CD4-positive, alpha-beta T cell treated with Interleukin-10 for 1 hour (primary cell): ENCODE results near the gene FMO2.

Experiments used
- DNase-seq: peaks from one replicate; pipeline ENCODE4 v3.0.0-alpha.2; 2020

The FMO2 gene

DNA sequence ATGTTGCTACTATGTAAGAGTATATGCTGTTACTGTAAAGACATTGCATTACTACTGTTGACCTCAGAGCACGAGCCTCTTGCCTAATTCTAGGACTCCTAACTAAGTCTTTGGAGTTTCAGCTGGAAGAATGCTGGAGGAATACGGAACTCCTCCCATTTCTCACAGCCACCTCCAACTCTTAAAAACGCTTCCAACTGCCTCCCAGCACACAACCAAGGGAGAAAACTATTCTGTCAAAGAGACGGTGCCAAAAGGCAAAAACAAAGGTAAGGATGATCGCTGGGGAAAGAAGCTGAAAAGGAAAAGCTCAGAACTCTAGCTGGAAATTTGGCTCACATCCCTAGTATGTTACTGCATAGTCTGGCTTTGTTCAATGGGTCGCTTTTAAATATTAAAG lies at the start of gene FMO2:
Gene FMO2, plus strand, starts transcription at position 210 of the 400 bp plus-strand sequence. CDS start 414 bp downstream, outside the sequence.
- no peak for DNase-seq

GRCh38 chr1:171137580-171137979 lies 47.5 kb upstream of the FMO2 start:
- DNase-seq, result no peak

DNA sequence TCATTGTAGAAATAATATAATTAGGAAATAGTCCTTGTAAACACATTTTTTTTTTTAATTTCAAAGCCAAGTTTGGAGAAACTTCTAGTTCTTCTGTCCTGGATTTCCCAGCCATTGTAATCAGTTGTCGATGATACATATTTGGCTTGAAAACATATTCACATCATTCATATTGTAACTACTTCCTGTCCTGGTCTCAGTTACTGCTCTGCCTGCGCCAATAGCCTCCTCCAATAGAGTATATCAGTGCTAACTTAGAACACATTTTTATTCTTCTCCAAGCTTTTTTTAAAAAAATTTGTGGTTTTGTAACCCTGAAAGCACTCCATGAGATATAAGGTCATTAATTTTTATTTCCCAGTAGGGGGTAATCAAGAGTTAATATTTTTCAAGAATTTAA lies 46.1 kb upstream of the FMO2 start:
- DNase-seq, result no peak

DNA sequence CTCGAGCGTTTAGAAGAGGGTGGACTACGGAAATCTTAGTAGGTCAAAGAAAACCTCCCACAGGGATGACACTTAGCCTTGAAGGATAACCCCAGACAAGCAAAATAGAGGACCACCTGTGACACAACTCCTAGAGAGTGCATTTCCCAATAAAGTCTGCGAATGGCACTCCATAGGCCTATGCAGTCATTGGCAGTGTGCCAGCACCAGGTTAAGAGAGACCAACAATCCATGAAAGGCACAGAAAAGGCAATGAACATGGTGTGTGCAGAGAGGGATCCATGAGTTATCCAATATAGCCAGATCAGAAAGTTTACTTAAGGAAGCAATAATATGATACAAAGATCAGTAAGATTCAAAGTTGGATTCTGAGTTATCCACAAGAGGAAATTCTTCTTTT lies 45.2 kb upstream of the FMO2 start:
- DNase-seq, result no peak

DNA sequence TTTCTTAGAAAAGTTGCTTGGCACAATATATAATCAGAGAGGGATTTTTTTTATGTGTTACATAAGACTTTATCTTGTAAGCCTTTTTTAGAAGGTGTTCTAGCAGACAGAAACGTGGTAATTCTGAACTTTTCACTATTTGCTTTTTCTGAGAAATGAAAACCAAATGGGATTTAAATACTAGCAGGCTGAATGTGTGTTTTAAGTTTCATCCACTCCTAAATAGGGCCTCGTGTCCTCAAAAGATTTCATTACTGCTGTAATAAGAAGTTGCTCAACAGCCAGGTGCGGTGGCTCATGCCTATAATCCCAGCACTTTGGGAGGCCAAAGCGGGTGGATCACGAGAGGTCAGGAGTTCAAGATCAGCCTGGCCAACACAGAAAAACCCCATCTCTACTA lies 44.7 kb upstream of the FMO2 start:
- DNase-seq, result no peak

- no peak for DNase-seq
These were observed 44.0 kb upstream of the FMO2 start for GRCh38 chr1:171140956-171141687.

DNA sequence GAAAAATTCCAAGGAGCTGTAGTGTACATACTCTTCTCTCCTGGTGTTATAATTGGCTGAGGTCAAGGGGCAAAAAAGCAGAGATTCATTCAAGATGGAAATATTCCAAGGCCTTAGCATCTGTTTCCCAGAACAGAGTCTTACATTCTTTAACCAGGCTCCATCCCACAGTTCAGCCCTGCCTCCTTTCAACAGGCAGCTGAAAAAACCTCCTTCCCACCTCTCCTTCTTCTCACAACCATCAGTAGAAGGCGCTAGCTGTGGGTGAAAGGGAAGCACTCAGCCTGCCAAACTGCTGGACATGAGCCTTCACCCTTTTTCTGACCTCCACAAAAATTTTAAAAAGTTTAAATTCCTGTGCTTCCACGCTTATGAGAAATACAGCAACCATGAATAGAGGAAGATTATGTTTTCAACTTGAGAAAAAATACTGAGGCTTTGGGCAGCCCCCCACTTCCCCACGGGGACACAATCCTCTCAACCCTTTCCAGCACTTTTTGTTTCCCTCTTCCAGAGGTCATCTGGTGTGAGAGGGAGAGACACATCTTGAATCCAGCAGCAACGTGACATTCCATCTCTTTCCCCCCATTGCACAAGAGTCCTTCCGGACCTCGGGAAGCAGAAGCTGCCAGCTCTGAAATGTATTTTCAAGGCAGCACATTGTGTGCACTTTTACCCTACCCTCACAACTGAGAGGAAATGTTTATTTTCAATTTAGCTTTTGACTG lies 43.2 kb upstream of the FMO2 start:
- DNase-seq, result no peak

DNA sequence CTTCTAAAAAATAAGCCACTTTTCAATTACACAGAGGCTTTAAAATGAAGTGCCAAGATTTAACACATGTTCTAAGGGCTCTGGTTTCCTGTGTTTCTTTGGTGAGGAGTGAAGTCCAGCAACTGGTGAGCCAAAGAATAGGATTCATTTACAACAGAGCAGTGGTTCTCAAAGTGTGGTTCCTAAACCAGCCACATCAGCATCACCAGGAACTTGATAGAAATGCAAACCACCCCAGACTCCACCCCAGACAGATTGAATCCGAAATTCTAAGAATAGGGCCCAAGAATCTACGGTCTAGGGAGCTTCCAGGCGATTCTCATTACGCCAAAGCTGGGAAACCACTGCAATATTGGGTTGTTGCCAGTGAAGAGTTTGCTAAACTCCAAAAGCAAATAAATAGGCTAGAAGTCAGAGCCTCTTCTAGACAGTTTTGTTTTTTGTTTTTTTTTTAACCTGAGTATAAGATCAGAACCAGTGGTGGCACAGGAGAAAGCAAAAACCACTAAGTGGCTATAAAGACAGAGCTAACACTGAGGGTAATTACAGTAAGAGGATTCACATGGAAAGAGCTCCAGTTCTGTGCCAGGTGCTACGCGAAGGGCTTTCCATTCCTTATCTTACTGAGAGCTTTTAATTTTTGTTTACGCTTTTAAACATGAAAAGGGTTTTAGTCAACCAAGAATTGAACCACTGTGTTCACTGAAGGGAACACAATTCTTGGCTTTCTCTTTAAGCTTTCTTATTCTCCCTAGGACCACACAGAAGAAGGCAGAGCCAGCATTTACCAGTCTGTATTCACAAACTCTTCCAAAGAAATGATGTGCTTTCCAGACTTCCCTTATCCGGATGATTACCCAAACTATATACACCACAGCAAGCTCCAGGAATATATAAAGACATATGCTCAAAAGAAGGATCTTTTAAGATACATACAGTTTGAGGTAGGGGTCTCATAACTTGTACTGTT lies 42.4 kb upstream of the FMO2 start:
- no peak for DNase-seq

- DNase-seq, result no peak
These were observed 34.9 kb upstream of the FMO2 start for GRCh38 chr1:171150156-171150555.

- DNase-seq, result no peak
These were observed 32.6 kb upstream of the FMO2 start for GRCh38 chr1:171152549-171152948.

GRCh38 chr1:171155484-171155883 lies 29.6 kb upstream of the FMO2 start:
- no peak for DNase-seq

- no peak for DNase-seq
These were observed 27.0 kb upstream of the FMO2 start for GRCh38 chr1:171158096-171158495.

DNA sequence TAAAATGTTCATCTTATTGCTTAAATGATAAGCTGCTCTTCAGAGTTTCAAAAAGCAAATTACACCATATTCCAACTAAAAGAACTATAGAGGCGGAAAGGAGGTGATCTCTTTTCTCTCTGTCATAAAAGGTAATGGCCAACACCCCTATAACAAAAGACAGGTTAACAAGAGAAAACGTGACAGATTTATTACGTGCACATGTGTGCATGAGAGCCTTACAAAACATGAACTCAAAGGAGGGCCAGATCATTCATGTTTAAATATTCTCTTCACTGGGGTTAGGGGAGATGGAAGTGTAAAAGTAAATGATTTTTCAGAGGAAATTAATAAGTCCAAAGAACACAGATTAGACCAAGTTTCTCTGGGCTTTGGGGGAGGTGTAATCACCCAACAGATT lies 26.5 kb upstream of the FMO2 start:
- DNase-seq, result no peak

GRCh38 chr1:171159148-171159547 lies 26.0 kb upstream of the FMO2 start:
- no peak for DNase-seq

DNA sequence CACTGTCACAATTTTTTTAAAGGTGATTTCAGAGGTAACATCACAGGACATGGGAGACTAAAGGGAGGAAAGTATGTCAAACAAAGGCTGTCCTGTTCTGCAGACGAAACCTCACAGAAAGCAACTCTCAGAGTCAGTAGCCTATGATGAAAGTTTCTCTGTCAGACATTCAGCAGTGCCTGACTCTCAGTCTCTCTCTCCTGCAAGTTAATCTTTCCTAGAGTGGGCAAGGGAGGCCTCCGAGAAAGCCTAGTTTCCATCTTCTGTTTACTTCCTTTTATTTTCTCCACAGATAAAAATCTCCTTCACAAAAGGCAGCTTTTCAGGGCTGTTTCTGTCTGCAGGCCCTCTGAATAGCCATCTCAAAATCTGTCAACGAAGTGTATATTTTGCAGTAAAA lies 24.9 kb upstream of the FMO2 start:
- no peak for DNase-seq

- DNase-seq, result no peak
These were observed 24.3 kb upstream of the FMO2 start for GRCh38 chr1:171160639-171161354.

DNA sequence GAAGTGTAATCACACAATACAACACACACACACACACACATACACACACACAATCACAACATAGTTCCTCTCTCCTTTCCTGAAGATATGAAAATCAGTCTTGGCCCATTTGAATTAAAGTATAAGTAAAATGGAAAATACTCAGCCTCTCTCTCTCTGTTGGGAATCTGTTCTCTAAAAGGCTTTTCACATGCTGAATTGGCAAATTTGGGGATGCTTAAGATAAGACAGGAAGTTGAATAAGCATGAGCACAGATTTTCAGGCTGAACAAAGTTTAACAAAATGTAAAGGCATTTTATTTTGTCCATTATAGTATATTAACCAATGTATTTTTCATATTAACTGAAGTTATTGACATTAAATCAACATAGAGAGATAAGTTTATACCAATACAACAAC lies 23.7 kb upstream of the FMO2 start:
- DNase-seq, result no peak

- DNase-seq, result no peak
These were observed 18.7 kb upstream of the FMO2 start for GRCh38 chr1:171166361-171166760.

DNA sequence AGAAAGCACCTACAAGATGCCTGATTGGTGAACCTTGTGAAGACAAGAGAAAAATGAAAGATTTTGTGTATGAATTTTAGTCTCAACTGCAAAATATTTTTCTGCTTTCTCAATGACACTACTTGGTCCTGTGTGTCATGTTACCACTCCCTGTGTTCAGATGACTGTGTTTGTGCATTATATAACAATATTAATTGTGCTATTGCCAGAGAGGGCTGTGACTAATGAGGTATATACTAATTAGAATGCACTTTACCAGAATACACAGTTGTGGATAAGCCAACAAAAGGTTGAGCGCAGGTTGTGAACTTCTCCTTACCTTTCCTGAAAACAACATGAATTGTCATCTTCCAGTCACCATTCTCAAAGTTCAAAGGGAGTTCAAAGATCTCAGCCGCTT lies 17.3 kb upstream of the FMO2 start:
- DNase-seq, result no peak

DNA sequence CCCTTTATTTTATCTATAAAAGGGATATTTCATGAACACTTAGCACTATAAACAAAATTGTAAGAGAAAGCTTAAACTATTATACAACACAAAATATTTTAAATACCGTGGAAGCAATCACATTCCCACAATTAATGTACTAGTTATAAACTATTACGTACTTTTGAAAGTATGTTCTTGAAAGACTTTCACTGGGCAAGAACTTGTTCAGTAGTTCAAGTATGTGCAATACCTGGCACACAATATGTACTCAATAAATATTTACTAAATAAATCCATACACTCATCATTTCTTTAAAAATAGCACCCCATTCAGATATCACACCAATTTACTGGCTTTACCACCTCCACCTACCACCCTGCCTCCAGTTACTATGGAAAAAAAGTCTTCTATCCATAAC lies 12.6 kb upstream of the FMO2 start:
- DNase-seq, result no peak

- no peak for DNase-seq
These were observed 12.0 kb upstream of the FMO2 start for GRCh38 chr1:171173069-171173468.

DNA sequence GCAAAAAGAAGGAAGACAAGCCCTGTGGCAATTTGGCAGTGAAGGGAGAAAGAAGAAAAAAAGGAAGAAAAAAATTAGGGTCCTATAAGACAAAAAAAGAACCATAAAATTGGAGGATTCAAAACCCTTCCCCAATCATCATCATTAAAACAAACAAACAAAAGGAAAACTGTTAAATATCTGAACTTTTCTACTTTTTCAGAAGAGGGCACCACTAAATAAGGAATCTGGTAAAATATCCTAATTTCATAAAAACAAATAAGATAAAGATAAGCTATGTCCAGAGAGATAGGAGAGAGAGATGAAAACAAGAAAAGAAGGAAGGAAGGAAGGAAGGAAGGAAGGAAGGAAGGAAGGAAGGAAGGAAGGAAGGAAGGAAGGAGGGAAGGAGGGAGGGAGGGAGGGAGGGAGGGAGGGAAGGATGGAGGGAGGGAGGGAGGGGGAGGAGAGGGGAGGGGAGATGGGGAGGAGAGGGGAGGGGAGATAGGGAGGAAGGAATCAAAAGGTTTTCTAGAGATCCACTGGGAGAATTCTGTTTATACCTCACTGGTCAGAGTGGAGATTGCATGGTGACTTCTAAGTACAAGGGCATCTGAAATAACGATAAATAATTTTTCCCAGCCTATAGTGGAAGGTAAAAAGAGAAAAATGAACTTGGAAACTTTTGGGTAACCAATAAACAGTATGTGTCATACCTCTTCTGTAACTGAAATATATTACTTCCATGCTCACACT lies 10.4 kb upstream of the FMO2 start:
- DNase-seq, result no peak
